Esophagus muscularis mucosa (tissue), 4 donors: ENCODE measurements around the gene SYNJ2. TPM values are rescaled to one million over a fixed set of nuclear protein-coding genes. Genes with fewer than 3 reads are reported as not detected.

ENCODE experiments used
- DNase-seq: peaks from one replicate; pipeline ENCODE4 v3.0.0-alpha.2; 2017; ENCODE audit errors: extremely low spot score
- H3K27ac ChIP-seq, 4 donors: fragments of 200-600 bp; sonication (generic); replicated peaks in 1 of 4; 1 replicate in 3 of 4; 2 replicates in 1 of 4; pipeline ENCODE4 v1.5.1; 2016 to 2019; ENCODE audit warnings: mild to moderate bottlenecking in 1 of 4
- H3K27me3 ChIP-seq, 4 donors: fragments of 200-600 bp; sonication (generic); one replicate each; pipeline versions ENCODE4 v1.5.1 to v1.6.0; 2016 to 2019
- H3K36me3 ChIP-seq, 4 donors: fragments of 200-600 bp; sonication (generic); one replicate each; pipeline ENCODE4 v1.5.1; 2016 to 2019
- H3K4me1 ChIP-seq, 4 donors: fragments of 200-600 bp; sonication (generic); one replicate each; pipeline ENCODE4 v1.5.1; 2016 to 2019
- H3K4me3 ChIP-seq, 4 donors: fragments of 200-600 bp; sonication (generic); 1 replicate in 2 of 4; 2 replicates in 2 of 4; pipeline ENCODE4 v1.5.1; 2016 to 2019; ENCODE audit warnings: mild to moderate bottlenecking in 4 of 4, moderate library complexity in 1 of 4
- H3K9me3 ChIP-seq, 4 donors: fragments of 200-600 bp; sonication (generic); 1 replicate in 3 of 4; 2 replicates in 1 of 4; pipeline ENCODE4 v1.5.1; 2016 to 2019
- CTCF ChIP-seq, 3 experiments: fragments of 200-600 bp in 2 of 3; fragments of 450-650 bp in 1 of 3; sonication (generic) in 2 of 3; IDR thresholded peaks; one replicate each; pipeline ENCODE4 v1.5.1; 2017 to 2019; ENCODE audit warnings: antibody characterized with exemption in 3 of 3, mild to moderate bottlenecking in 2 of 3, moderate library complexity in 1 of 3
- EP300 ChIP-seq: sonication (generic); formaldehyde crosslinking; IDR thresholded peaks from one replicate; pipeline ENCODE4 v1.6.1; 2017; ENCODE audit warnings: antibody characterized with exemption
- POLR2A ChIP-seq: fragments of 450-650 bp; IDR thresholded peaks from one replicate; pipeline ENCODE4 v1.6.1; 2017; ENCODE audit warnings: antibody characterized with exemption, moderate library complexity, mild to moderate bottlenecking, low read depth
- POLR2AphosphoS5 ChIP-seq, 2 donors: sonication (generic); formaldehyde crosslinking; IDR thresholded peaks; one replicate each; pipeline ENCODE4 v1.6.1; 2017; ENCODE audit warnings: antibody characterized with exemption in 2 of 2
- WGBS: methylation state at CpG from one replicate; pipeline ENCODE4 v1.1.5; 2018; 5-methylcytosine and 5-hydroxymethylcytosine counted together
- intact Hi-C: fragments of 100-400 bp; cut with DNase I; formaldehyde crosslinking; loops from one replicate; pipeline ENCODE4 v1.15.1; 2023
- total RNA-seq, 4 donors: library from RNA; depleted of rRNA; stranded (reverse); fragments of >200 nt; gene quantifications; one replicate each; pipeline versions ENCODE4 v1.1.0 to v1.2.1, GENCODE V29; 2016

The SYNJ2 gene
- total RNA-seq, 4 donors from 2014 or later = 17.0 to 25.3 (median 25.1) TPM

- Histone ChIP-seq H3K27me3 (no peaks in the 10 kb centered on the region), H3K4me3 (no peak overlapping the region), H3K27ac (no peak overlapping the region), H3K36me3 (peaks cover 59 to 99% (median 91%) of the 10 kb centered on the region in 4 donors), H3K4me1 (no peaks in the 10 kb centered on the region), H3K9me3 (no peaks in the 10 kb centered on the region)
- TF ChIP-seq EP300 (no peak), POLR2AphosphoS5 (IDR thresholded peaks at IDR 0.05) (no peak), CTCF (IDR thresholded peaks at IDR 0.05) (no peak), POLR2A (no peak)
- intact Hi-C loops = no loop called here
- DNase-seq = peak; percentile 80
- whole genome bisulfite sequencing = 83% methylated on average over 13 of the region's 13 CpGs
These were observed 40.4 kb upstream of the SYNJ2 start for GRCh38 chr6:157941101-157941863.

DNA sequence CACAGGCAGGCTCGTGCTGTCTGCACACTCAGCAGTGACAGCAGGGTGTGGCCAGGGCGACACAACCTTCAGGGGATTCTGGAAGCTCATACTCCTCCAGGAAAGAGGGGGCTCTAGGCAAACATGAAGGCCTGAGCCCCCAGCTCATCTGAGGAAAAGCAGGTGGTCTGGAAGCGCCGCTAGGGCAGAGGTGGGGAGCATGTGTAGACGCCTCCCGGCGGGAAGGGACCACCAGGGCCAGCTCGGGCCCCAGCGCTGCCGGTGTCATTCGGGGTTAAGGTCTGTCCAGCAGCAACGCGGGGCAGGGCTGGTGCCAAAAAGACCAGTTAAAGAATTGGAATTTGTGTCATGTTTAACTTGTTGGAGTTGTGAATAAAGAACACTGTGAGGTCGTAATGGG lies 39.3 kb upstream of the SYNJ2 start:
- H3K9me3 ChIP-seq = no peaks in the 10 kb centered on the region
- H3K36me3 ChIP-seq = peaks cover 51 to 93% (median 83%) of the 10 kb centered on the region in 4 donors
- no peak for TF ChIP-seq EP300
- no peak for TF ChIP-seq POLR2AphosphoS5 (IDR thresholded peaks at IDR 0.05)
- TF ChIP-seq POLR2A = no peak
- TF ChIP-seq CTCF (IDR thresholded peaks at IDR 0.05) = no peak
- H3K4me3 ChIP-seq = no peak overlapping the region
- H3K27me3 ChIP-seq = no peaks in the 10 kb centered on the region
- WGBS = 88% methylated on average over 14 of the region's 14 CpGs
- H3K27ac ChIP-seq = no peak overlapping the region
- DNase-seq = peak; percentile 37
- peaks cover 0 to 3% (median 0%) of the 10 kb centered on the region in 4 donors for H3K4me1 ChIP-seq
- intact Hi-C loops = no loop called here

DNA sequence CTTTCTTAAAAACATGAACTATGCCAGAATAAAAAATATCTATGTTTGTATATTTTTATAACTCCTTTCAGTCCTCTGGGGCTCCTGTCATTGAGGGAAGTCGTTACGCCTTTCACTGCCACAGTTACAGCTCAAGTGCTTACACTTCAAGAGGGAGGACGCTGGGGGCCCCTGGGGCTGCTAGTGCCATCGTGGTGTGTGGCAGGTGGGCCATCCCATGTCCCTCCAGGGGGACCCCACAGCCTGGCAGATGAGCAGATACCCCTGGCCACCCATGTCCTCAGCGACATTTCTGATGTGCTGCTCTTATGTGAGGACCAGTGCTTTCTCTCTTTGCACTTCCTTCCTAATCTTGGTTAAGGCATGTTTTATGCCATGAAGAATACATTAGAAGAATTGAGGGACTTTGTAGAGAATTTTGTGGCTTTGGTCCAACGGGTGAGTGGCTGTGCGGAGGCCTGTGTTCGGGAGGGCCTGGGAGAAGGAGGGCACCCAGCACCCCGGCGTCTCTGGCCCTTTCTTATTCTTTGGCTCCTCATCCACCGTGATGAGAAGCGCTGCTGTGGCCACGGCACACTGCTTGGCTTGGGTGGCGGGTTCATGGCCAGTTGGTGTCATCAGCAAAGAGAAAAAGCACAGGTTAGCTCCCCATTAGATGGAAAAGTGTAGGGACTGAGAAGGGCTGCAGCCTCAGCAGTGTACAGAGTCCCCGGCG lies 38.3 kb upstream of the SYNJ2 start:
- peak; percentile 86 for DNase-seq
- H3K4me3 ChIP-seq = no peak overlapping the region
- H3K27me3 ChIP-seq = no peaks in the 10 kb centered on the region
- WGBS = 89% methylated on average over 16 of the region's 16 CpGs
- H3K27ac ChIP-seq = no peak overlapping the region
- peaks cover 0 to 3% (median 0%) of the 10 kb centered on the region in 4 donors for H3K4me1 ChIP-seq
- no peaks in the 10 kb centered on the region for H3K9me3 ChIP-seq
- peaks cover 50 to 82% (median 73%) of the 10 kb centered on the region in 4 donors for H3K36me3 ChIP-seq
- TF ChIP-seq POLR2AphosphoS5 (IDR thresholded peaks at IDR 0.05) (no peak), CTCF (IDR thresholded peaks at IDR 0.05) (no peak), POLR2A (no peak), EP300 (no peak)
- intact Hi-C loops = no loop called here

DNA sequence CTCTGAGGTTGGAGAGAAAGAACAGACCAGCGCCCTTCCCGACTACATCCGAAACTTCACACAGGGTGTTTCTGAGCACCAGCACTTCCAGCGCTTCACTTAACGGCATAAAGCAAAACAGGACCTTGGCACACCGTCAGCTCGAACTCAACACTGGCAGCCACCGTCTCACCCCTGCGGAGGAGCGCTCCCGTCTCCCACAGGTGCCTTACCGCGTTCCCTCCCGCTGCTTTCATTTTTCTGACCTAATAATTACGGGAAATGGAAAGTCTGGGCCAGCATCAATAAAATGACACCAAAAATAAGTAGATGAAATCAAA lies 37.7 kb upstream of the SYNJ2 start:
- Histone ChIP-seq H3K27me3 (no peaks in the 10 kb centered on the region), H3K9me3 (no peaks in the 10 kb centered on the region), H3K4me3 (no peak overlapping the region), H3K27ac (no peak overlapping the region), H3K4me1 (peaks cover 0 to 3% (median 0%) of the 10 kb centered on the region in 4 donors), H3K36me3 (peaks cover 45 to 77% (median 68%) of the 10 kb centered on the region in 4 donors)
- TF ChIP-seq POLR2AphosphoS5 (IDR thresholded peaks at IDR 0.05) (no peak), CTCF (IDR thresholded peaks at IDR 0.05) (no peak), EP300 (no peak), POLR2A (no peak)
- intact Hi-C loops = no loop called here
- 94% methylated on average over 15 of the region's 15 CpGs for WGBS
- DNase-seq = no peak
